Vagina (tissue), 2 donors: ENCODE data around the gene GRIA1.

Experiments used
- CTCF ChIP-seq, 3 experiments: fragments of 450-650 bp in 2 of 3; fragments of 200-600 bp in 1 of 3; sonication (generic) in 1 of 3; IDR thresholded peaks; one replicate each; pipeline ENCODE4 v1.5.1; 2017 to 2019; ENCODE audit warnings: antibody characterized with exemption in 3 of 3, mild to moderate bottlenecking in 2 of 3, moderate library complexity in 2 of 3
- POLR2A ChIP-seq, 2 donors: fragments of 450-650 bp; IDR thresholded peaks; one replicate each; pipeline ENCODE4 v1.6.1; 2017; ENCODE audit warnings: antibody characterized with exemption in 2 of 2, mild to moderate bottlenecking in 2 of 2, moderate library complexity in 2 of 2
- POLR2AphosphoS5 ChIP-seq, 2 donors: sonication (generic); formaldehyde crosslinking; IDR thresholded peaks; one replicate each; pipeline ENCODE4 v1.9.0; 2017; ENCODE audit warnings: antibody characterized with exemption in 2 of 2, mild to moderate bottlenecking in 2 of 2, low read depth in 1 of 2; ENCODE audit not compliant: insufficient read depth in 1 of 2

GRCh38 chr5:153782589-153783361 lies 292.3 kb downstream of the GRIA1 start:
- TF ChIP-seq POLR2A (IDR thresholded peaks at IDR 0.05) (no peak), CTCF (IDR thresholded peaks at IDR 0.05) (no peak), POLR2AphosphoS5 (IDR thresholded peaks at IDR 0.05; ENCODE audit: insufficient read depth in 1 of 2, low read depth in 1 of 2) (no peak)
